Measurements from ENCODE around the gene ARHGEF6. TPM values are rescaled to one million over a fixed set of nuclear protein-coding genes. Genes with fewer than 3 reads are reported as not detected.
A peak's percentile ranks its signal among the peaks of the same experiment; 100 is the strongest.

The ARHGEF6 gene
- total and polyA plus RNA-seq, 3 donors from 2014 or later: 5.7 to 7.0 (median 6.8) TPM

DNA sequence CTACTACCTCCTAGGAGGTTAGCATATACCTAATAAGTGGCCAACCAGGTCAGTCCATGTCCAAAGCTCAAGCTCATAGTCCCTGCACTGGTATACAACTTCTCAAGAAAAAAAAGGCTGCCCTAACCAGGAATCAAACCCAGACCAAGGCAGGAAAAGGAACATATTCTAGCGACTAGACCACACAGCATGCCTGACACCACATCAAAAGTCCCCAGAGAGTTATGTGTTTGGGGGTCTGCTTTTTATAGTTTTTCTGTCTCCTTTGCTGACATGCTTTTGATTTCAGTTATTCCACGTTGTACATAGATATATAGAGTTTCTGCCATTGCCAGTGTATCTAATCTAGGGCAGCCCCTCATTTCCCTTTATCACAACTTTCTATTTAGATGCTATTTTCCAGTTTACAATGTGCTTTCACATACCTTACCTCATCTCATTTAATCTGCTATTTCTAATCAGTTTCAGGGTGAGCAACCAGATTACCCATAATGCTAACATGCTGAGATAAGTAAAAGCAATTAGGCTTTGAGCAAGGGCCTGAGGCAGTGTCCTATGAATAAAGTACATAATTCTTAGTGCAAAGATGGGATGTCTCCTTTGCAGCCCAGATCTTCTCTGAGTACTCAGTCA lies 17.8 kb downstream of the ARHGEF6 start:
- TF ChIP-seq, protein P1, sequence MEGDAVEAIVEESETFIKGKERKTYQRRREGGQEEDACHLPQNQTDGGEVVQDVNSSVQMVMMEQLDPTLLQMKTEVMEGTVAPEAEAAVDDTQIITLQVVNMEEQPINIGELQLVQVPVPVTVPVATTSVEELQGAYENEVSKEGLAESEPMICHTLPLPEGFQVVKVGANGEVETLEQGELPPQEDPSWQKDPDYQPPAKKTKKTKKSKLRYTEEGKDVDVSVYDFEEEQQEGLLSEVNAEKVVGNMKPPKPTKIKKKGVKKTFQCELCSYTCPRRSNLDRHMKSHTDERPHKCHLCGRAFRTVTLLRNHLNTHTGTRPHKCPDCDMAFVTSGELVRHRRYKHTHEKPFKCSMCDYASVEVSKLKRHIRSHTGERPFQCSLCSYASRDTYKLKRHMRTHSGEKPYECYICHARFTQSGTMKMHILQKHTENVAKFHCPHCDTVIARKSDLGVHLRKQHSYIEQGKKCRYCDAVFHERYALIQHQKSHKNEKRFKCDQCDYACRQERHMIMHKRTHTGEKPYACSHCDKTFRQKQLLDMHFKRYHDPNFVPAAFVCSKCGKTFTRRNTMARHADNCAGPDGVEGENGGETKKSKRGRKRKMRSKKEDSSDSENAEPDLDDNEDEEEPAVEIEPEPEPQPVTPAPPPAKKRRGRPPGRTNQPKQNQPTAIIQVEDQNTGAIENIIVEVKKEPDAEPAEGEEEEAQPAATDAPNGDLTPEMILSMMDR (IDR thresholded peaks at IDR 0.05): no peak
- no peak for TF ChIP-seq POLR2A (IDR thresholded peaks at IDR 0.05)
- no peaks in the 10 kb centered on the region for H3K4me1 ChIP-seq
- no peaks in the 10 kb centered on the region for H3K27me3 ChIP-seq
- intact Hi-C loops (cut with DNase I; ENCODE audit: low total_unique reads): no loop called here
- no peaks in the 10 kb centered on the region for H3K9me3 ChIP-seq
- no peaks in the 10 kb centered on the region for H3K36me3 ChIP-seq (ENCODE audit: low read depth, missing control alignments)
- 80 to 81% methylated on average over 2 of the region's 2 CpGs for WGBS, 2 donors
- no peak overlapping the region for H3K27ac ChIP-seq
- DNase-seq: no peak
- H3K4me3 ChIP-seq: no peak overlapping the region

DNA sequence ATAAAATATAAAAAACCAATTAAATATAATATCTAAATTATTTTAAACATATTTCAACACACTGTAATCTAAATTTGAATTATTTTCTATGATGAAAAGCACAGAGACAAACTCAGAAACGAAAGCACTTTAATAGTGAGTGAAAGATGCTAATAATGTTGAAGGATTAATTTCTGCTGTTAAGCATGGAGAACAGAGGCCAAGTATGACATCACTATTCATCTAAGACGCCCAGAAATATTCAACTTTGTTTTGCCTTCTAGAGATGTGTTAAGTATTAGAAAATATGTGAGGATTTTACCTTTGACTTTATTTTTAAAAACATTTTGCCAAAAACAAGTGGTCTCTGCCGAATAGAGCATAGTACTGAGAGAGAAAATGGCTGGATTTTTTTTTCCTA lies 19.3 kb downstream of the ARHGEF6 start:
- no peaks in the 10 kb centered on the region for H3K27me3 ChIP-seq
- intact Hi-C loops (cut with DNase I; ENCODE audit: low total_unique reads): no loop called here
- no peaks in the 10 kb centered on the region for H3K4me1 ChIP-seq
- no peak for DNase-seq
- H3K27ac ChIP-seq: no peak overlapping the region
- no peak for TF ChIP-seq POLR2A (IDR thresholded peaks at IDR 0.05)
- TF ChIP-seq, protein P1 (IDR thresholded peaks at IDR 0.05): no peak
- no peak overlapping the region for H3K4me3 ChIP-seq
- H3K9me3 ChIP-seq: no peaks in the 10 kb centered on the region
- WGBS, 2 donors: 54 to 56% methylated on average over 3 of the region's 3 CpGs
- no peaks in the 10 kb centered on the region for H3K36me3 ChIP-seq (ENCODE audit: low read depth, missing control alignments)

DNA sequence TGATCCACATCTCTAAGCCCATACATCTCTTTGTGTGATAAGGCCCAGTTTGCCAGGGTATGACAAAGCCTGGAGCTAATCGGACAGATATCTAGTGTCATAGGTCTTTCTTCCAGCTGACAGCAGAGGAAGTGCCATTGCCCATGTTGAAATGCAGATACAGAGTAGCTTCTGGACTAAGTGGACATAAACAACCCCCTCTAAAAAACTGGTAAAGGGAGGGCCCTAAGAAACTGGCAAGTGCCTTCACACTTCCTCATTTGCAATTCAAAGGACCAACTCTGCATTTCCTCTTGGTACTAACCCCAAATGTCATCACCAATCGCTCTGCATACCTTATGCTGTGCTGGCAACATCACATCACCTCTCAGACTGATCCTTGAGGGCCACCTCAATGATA lies 20.8 kb downstream of the ARHGEF6 start:
- Histone ChIP-seq H3K4me3 (no peak overlapping the region), H3K9me3 (no peaks in the 10 kb centered on the region), H3K27ac (no peak overlapping the region), H3K4me1 (no peaks in the 10 kb centered on the region), H3K27me3 (no peaks in the 10 kb centered on the region), H3K36me3 (ENCODE audit: low read depth, missing control alignments) (no peaks in the 10 kb centered on the region)
- 79 to 86% methylated on average over 2 of the region's 2 CpGs for WGBS, 2 donors
- no peak for DNase-seq
- intact Hi-C loops (cut with DNase I; ENCODE audit: low total_unique reads): no loop called here
- TF ChIP-seq, protein P1 (IDR thresholded peaks at IDR 0.05): no peak
- TF ChIP-seq POLR2A (IDR thresholded peaks at IDR 0.05): no peak

DNA sequence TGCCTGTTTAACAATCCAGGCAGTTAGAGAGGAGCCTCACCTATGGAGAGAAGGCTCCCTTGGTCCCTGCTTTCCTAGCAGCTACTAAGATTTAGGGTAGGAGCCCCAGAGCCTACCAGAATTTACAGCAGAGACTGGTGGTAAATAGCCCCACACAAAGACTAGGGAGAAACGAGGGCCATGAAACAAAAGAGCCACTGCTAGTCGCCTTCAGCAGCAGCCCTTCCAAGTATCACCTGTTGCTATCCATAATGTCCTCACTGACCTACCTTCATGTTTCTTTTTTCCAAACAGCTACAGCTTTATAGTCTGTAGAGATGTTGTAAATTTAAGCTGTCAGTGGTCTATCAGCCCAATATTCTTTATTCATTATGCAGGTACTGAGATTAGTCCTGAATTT lies 25.3 kb downstream of the ARHGEF6 start:
- DNase-seq: no peak
- Histone ChIP-seq H3K4me1 (no peaks in the 10 kb centered on the region), H3K27ac (no peak overlapping the region), H3K27me3 (no peaks in the 10 kb centered on the region), H3K9me3 (no peaks in the 10 kb centered on the region), H3K4me3 (no peak overlapping the region), H3K36me3 (ENCODE audit: low read depth, missing control alignments) (no peaks in the 10 kb centered on the region)
- WGBS, 2 donors: 60 to 79% methylated on average over 1 to 2 of the region's 2 CpGs
- TF ChIP-seq, protein P1 (IDR thresholded peaks at IDR 0.05): no peak
- TF ChIP-seq POLR2A (IDR thresholded peaks at IDR 0.05): no peak
- intact Hi-C loops (cut with DNase I; ENCODE audit: low total_unique reads): no loop called here

DNA sequence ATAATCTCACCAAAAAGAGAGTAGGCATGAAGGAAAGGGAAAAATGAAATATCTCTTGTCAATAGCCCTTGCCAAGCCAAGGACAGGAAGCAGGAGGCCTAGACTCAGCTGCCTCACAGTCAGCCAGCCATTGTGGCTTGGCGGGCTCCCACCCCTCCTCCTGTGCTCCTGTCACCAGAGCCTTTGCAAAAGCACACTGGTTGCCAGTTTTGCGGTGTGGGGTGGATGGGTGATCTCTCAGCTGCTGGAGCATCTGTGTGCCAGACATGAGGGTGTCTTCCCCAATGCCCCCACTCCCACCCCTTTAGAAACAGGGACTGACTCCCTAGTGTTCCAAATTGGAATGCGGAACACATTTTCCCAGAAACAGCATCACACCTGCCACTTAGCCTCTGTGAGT lies 26.1 kb downstream of the ARHGEF6 start:
- WGBS, 2 donors: 53% methylated on average over 3 of the region's 3 CpGs; no CpG with 5 or more reads in 1 of the 2 donors
- H3K4me1 ChIP-seq: no peaks in the 10 kb centered on the region
- intact Hi-C loops (cut with DNase I; ENCODE audit: low total_unique reads): no loop called here
- no peaks in the 10 kb centered on the region for H3K36me3 ChIP-seq (ENCODE audit: low read depth, missing control alignments)
- H3K4me3 ChIP-seq: no peak overlapping the region
- H3K27ac ChIP-seq: no peak overlapping the region
- no peaks in the 10 kb centered on the region for H3K9me3 ChIP-seq
- no peaks in the 10 kb centered on the region for H3K27me3 ChIP-seq
- peak; percentile 29 for DNase-seq
- TF ChIP-seq, protein P1 (IDR thresholded peaks at IDR 0.05): no peak
- no peak for TF ChIP-seq POLR2A (IDR thresholded peaks at IDR 0.05)
